Fibroblast of lung (primary cell): Measurements from ENCODE around the gene WDR83. TPM values are rescaled to one million over a fixed set of nuclear protein-coding genes. Genes with fewer than 3 reads are reported as not detected.

Experiments used
- DNase-seq, 2 donors: peaks; one replicate each; pipeline versions ENCODE4 v3.0.0 to v3.0.0-alpha.2; 2010; ENCODE audit warnings: low read depth in 2 of 2
- H2AFZ ChIP-seq: 2 replicates; pipeline ENCODE4 v1.5.1; 2012; ENCODE audit warnings: low read length, control low read depth, inconsistent platforms
- H3K27ac ChIP-seq: 2 replicates; pipeline ENCODE4 v1.5.1; 2011; ENCODE audit warnings: low read length, control low read depth; ENCODE audit not compliant: insufficient read depth
- H3K27me3 ChIP-seq: 2 replicates; pipeline ENCODE4 v1.5.1; 2011; ENCODE audit warnings: mild to moderate bottlenecking, low read length; ENCODE audit not compliant: control insufficient read depth, insufficient read depth
- H3K36me3 ChIP-seq: 2 replicates; pipeline ENCODE4 v1.5.1; 2011; ENCODE audit warnings: low read length; ENCODE audit not compliant: control insufficient read depth, insufficient read depth
- H3K4me1 ChIP-seq: 2 replicates; pipeline ENCODE4 v1.5.1; 2011; ENCODE audit warnings: low read length; ENCODE audit not compliant: control insufficient read depth, insufficient read depth; ENCODE audit errors: extremely low read depth
- H3K4me2 ChIP-seq: 2 replicates; pipeline ENCODE4 v1.5.1; 2011; ENCODE audit warnings: low read length, control low read depth; ENCODE audit not compliant: insufficient read depth; ENCODE audit errors: extremely low read depth
- H3K4me3 ChIP-seq, 4 experiments: fragments of 200-600 bp in 1 of 4; sonication (generic) in 1 of 4; replicated peaks in 1 of 4; 2 replicates each; pipeline ENCODE4 v1.5.1; 2011 to 2016; ENCODE audit warnings: low read length in 4 of 4, low read depth in 3 of 4, mild to moderate bottlenecking in 3 of 4, control low read depth in 2 of 4, inconsistent platforms in 1 of 4, mixed read lengths in 1 of 4; ENCODE audit not compliant: insufficient read depth in 1 of 4; ENCODE audit errors: control extremely low read depth in 1 of 4
- H3K79me2 ChIP-seq: 2 replicates; pipeline ENCODE4 v1.5.1; 2012; ENCODE audit warnings: mild to moderate bottlenecking, low read length, inconsistent platforms; ENCODE audit not compliant: control insufficient read depth, insufficient read depth
- H3K9ac ChIP-seq: 2 replicates; pipeline ENCODE4 v1.5.1; 2011; ENCODE audit warnings: mild to moderate bottlenecking, low read length, control low read depth; ENCODE audit not compliant: insufficient read depth
- H3K9me3 ChIP-seq: 2 replicates; pipeline ENCODE4 v1.5.1; 2012; ENCODE audit warnings: low read depth, low read length; ENCODE audit not compliant: control insufficient read depth, insufficient read depth
- H4K20me1 ChIP-seq: 2 replicates; pipeline ENCODE4 v1.5.1; 2011; ENCODE audit warnings: low read length; ENCODE audit not compliant: control insufficient read depth, insufficient read depth; ENCODE audit errors: extremely low read depth
- EZH2 ChIP-seq: IDR thresholded peaks from 2 replicates; pipeline ENCODE4 v1.5.1; 2012; ENCODE audit warnings: low read length, control low read depth, mild to moderate bottlenecking; ENCODE audit errors: missing control alignments
- polyA plus RNA-seq, 2 donors: library from polyadenylated mRNA; depleted of rRNA in 1 of 2; stranded (reverse) in 1 of 2; unstranded in 1 of 2; fragments of >200 nt; gene quantifications; 2 replicates each; pipeline ENCODE4 v1.2.1, GENCODE V29; 2011 to 2012; ENCODE audit warnings: missing spikeins in 1 of 2
- total RNA-seq: library from RNA; depleted of rRNA; stranded (reverse); fragments of >200 nt; gene quantifications from 2 replicates; pipeline ENCODE4 v1.2.1, GENCODE V29; 2014
- TF ChIP-seq, protein P1 (sequence below), 2 donors: IDR thresholded peaks in 1 of 2; conservative IDR thresholded peaks in 1 of 2; 1 replicate in 1 of 2; 2 replicates in 1 of 2; pipeline ENCODE4 v1.5.1; 2011 to 2012; ENCODE audit warnings: low read length in 2 of 2, control low read depth in 1 of 2, inconsistent platforms in 1 of 2, low read depth in 1 of 2, mild to moderate bottlenecking in 1 of 2

Gene WDR83
- total and polyA plus RNA-seq, 2 donors (not counting 1 experiment from before 2014, with no cell fraction given), result 4.1 to 11.7 TPM

DNA sequence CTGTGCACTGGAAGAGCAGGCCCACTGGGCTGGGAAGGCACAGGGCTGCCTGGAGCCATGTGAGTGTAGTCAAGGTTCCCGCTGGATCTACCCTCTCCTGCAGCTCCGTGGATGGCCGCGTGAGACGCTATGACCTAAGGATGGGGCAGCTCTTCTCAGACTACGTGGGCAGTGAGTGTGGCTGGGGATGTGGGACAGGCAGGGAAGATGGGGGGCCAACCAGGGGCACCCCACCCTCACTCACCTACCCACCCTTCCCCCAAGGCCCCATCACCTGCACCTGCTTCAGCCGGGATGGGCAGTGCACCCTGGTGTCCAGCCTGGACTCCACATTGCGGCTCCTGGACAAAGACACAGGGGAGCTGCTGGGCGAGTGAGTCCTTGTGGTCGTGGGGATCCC lies 6.1 kb downstream of the WDR83 start:
- Histone ChIP-seq H3K4me2 (no peak overlapping the region), H3K4me1 (peaks cover 9% of the 10 kb centered on the region), H2AFZ (no peak overlapping the region), H3K9ac (no peak overlapping the region), H3K79me2 (peaks cover 24% of the 10 kb centered on the region), H3K9me3 (no peaks in the 10 kb centered on the region), H3K36me3 (peaks cover 31% of the 10 kb centered on the region), H4K20me1 (no peaks in the 10 kb centered on the region), H3K4me3 (no peak overlapping the region), H3K27me3 (no peaks in the 10 kb centered on the region), H3K27ac (no peak overlapping the region)
- TF ChIP-seq, protein P1, sequence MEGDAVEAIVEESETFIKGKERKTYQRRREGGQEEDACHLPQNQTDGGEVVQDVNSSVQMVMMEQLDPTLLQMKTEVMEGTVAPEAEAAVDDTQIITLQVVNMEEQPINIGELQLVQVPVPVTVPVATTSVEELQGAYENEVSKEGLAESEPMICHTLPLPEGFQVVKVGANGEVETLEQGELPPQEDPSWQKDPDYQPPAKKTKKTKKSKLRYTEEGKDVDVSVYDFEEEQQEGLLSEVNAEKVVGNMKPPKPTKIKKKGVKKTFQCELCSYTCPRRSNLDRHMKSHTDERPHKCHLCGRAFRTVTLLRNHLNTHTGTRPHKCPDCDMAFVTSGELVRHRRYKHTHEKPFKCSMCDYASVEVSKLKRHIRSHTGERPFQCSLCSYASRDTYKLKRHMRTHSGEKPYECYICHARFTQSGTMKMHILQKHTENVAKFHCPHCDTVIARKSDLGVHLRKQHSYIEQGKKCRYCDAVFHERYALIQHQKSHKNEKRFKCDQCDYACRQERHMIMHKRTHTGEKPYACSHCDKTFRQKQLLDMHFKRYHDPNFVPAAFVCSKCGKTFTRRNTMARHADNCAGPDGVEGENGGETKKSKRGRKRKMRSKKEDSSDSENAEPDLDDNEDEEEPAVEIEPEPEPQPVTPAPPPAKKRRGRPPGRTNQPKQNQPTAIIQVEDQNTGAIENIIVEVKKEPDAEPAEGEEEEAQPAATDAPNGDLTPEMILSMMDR (conservative IDR thresholded peaks at IDR 0.05 in 1 of 2, IDR thresholded peaks at IDR 0.05 in 1 of 2; ENCODE audit: low read depth in 1 of 2, low read length in 2 of 2), result no peak
- no peak for TF ChIP-seq EZH2
- DNase-seq, result no peak

DNA sequence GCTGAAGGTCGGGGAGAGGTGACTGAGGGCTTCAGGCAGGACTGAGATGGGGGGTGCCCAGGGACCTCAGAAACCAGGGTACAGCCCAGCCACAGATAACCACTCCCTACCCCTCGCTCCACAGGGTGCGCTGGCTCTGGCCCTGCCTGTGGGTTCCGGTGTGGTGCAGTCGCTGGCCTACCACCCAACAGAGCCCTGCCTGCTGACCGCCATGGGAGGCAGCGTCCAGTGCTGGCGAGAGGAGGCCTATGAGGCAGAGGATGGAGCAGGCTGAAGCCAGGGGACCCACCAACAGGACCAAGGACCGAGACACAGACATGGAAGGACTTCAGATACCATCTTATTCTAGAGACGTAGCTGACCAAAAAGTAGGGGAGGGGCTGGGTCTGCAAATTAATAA lies 8.8 kb downstream of the WDR83 start:
- no peaks in the 10 kb centered on the region for H4K20me1 ChIP-seq
- H3K9ac ChIP-seq, result no peak overlapping the region
- no peak overlapping the region for H3K27ac ChIP-seq
- H3K4me2 ChIP-seq, result no peak overlapping the region
- H3K27me3 ChIP-seq, result no peaks in the 10 kb centered on the region
- no peak for DNase-seq
- H3K79me2 ChIP-seq, result peaks cover 14% of the 10 kb centered on the region
- TF ChIP-seq EZH2, result no peak
- TF ChIP-seq, protein P1 (conservative IDR thresholded peaks at IDR 0.05 in 1 of 2, IDR thresholded peaks at IDR 0.05 in 1 of 2; ENCODE audit: low read depth in 1 of 2, low read length in 2 of 2), result no peak
- no peak overlapping the region for H2AFZ ChIP-seq
- H3K36me3 ChIP-seq, result peaks cover 37% of the 10 kb centered on the region
- H3K9me3 ChIP-seq, result no peaks in the 10 kb centered on the region
- no peak overlapping the region for H3K4me3 ChIP-seq
- peaks cover 3% of the 10 kb centered on the region for H3K4me1 ChIP-seq

DNA sequence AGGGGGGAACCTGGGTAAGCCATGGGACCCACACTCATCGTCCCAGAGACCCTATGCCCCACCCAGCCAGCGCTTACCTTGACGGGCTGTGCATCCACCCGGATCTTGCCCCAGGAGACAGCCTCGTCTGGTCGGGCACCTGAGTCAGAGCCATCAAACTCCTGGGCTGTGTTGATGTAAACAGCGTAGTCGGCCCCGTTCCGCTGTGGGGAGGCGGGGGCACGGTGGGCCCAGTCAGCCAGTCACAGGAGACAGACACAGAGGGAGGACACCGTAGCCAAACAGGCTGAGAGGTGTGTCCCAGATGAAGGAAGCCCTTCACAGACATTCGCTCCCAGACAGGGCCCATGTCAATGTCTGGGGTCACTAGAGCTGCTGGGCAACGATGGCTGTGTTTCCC lies 9.3 kb downstream of the WDR83 start:
- TF ChIP-seq, protein P1 (conservative IDR thresholded peaks at IDR 0.05 in 1 of 2, IDR thresholded peaks at IDR 0.05 in 1 of 2; ENCODE audit: low read depth in 1 of 2, low read length in 2 of 2), result no peak
- TF ChIP-seq EZH2, result no peak
- Histone ChIP-seq H3K36me3 (peaks cover 37% of the 10 kb centered on the region), H2AFZ (no peak overlapping the region), H3K27ac (no peak overlapping the region), H3K9ac (no peak overlapping the region), H3K4me3 (no peak overlapping the region), H4K20me1 (no peaks in the 10 kb centered on the region), H3K79me2 (peaks cover 10% of the 10 kb centered on the region), H3K27me3 (no peaks in the 10 kb centered on the region), H3K4me1 (no peaks in the 10 kb centered on the region), H3K9me3 (no peaks in the 10 kb centered on the region), H3K4me2 (no peak overlapping the region)
- no peak for DNase-seq
